Right lung (tissue), 5 donors: ENCODE data around the gene RAB3A. TPM values are rescaled to one million over a fixed set of nuclear protein-coding genes. Genes with fewer than 3 reads are reported as not detected.
A peak's percentile ranks its signal among the peaks of the same experiment; 100 is the strongest.
"Not testable (repeated sequence)": the region's sequence is repeated elsewhere in the genome, so short reads cannot be mapped to it uniquely, and the experiment has no call there.

Experiments
- DNase-seq, 2 donors: peaks; one replicate each; pipeline ENCODE4 v3.0.0-alpha.2; 2013
- polyA plus RNA-seq, 5 donors: library from polyadenylated mRNA; unstranded; fragments of 120-200 nt; gene quantifications; one replicate each; pipeline versions ENCODE4 v1.2.1 to v1.2.3, GENCODE V29; 2013; ENCODE audit warnings: inconsistent platforms in 1 of 5, low replicate concordance in 1 of 5; ENCODE audit not compliant: insufficient read length in 5 of 5, insufficient read depth in 1 of 5

Gene RAB3A
- polyA plus RNA-seq, 5 donors, result 3.0 to 6.2 (median 5.3) TPM

DNA sequence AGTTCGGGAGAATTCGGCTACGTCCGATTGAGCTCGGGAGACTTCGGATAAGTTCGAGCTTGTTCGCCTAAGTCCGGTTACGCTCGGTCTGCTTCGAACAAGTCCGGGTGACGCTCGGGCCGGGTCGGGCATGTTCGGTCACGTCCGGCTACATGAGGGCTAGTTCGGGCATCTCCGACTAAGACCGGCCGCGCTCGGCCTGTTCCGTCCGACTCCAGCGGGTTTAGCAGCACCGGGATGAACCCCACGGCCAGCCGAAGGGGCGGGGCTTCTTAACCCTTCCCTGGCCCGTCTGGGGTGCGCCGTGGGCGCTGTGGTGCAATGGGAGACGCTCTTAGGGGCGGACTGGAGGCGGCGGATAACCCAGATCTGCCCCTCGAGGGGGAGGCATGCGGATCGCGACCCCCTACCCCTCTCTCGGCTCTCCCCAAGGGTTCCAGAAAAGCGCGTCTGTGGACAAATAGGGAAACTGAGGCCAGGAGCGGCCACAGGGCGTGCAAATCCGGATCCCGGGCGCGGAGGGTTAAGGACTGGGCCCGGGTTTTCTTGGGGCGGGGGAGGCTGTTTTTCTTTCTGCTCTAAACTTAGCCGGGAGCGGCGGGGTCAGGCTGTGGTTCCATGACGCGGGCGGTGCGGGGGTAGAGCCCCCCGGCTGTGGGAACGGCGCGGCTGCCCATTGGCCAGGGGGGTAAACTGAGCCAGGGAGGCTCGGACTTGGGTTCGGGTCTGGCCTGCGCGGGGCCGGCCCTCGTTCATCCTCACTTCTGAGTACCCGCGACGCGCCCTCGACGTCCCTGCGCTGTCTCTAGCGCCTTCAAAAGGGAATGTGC is 20.9 kb upstream of the RAB3A start:
- peak; percentile 93 to 96 for DNase-seq

- peak in 1 of 2 donors; percentile 20 for DNase-seq
Observed at GRCh38 chr19:18223860-18224524, 20.1 kb upstream of the RAB3A start.

DNA sequence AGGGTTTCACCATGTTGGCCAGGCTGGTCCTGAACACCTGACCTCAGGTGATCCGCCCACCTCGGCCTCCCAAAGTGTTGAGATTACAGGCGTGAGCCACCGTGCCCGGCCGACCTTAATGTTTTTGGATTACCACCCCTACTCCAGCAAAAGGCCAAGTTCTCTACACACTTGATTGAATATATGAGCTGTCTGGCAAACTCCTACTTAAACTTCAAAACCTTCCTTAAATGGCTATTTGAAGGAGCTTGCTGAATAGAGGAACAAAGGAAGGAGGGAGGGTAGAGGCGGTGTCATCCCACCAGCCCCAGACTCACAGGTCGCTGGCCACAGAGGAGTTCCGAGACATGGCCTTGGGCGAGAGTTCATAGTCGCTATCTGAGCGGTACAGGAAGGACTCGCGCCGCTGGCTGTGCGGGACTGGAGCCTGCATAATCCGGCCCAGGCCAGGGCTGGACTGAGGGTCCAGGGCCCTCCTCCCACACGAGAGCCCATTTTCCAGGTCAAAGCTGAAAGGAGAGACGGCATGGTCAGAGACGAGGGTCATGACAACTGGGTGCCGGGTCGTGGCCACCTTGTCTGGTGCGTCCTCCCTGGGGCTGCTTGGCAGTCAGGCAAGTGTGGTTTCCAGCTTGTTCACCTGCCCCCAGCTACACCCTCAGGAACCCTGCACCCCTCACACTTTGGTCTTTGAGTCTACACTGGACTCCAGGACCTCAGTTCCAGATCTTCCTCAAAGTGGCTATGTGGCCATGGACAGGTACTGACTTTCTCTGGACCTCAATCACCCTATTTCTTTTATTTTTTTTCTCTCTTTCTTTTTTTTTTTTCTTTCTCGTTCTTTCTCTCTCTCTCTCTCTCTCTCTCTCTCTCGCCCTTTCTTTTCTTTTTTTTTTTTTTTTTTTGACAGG is 18.2 kb upstream of the RAB3A start:
- no peak for DNase-seq

DNA sequence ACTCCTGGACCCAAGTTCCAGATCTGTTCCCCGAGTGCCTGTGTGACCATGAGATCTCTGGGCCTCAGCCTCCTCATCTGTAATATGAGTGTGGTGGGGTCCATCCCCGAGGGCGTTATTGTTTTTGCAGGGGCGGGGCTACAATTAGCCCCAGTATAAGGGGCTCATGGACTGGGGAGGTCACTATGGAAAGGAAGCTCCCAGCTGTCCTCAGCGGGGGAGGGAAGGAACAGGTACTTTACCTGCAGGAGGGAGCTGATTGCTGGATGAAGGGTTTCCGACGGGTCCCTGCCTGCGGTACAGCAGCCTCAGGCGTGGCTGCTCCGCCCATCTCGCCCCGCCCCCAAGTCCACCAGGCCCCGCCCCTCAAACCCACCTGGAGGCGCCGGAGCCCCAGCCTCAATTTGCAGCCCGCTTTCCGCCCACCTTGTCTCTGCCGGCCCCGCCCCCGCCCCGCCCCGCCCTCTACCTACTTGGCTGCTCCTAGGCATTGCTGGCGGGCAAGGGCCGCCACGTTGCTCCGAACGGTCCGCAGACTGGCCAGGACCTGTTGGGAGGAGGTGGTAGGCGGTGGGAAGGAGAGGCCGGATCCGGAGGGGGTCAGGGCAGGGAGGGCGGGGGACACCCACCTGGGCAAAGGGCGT is 16.9 kb upstream of the RAB3A start:
- no peak for DNase-seq

GRCh38 chr19:18219911-18220631 is 16.2 kb upstream of the RAB3A start:
- no peak for DNase-seq

GRCh38 chr19:18218600-18218999 is 14.8 kb upstream of the RAB3A start:
- no peak for DNase-seq

- DNase-seq, result no peak
Observed at GRCh38 chr19:18218159-18218558, 14.3 kb upstream of the RAB3A start.

GRCh38 chr19:18216789-18217188 is 12.9 kb upstream of the RAB3A start:
- DNase-seq, result no peak

DNA sequence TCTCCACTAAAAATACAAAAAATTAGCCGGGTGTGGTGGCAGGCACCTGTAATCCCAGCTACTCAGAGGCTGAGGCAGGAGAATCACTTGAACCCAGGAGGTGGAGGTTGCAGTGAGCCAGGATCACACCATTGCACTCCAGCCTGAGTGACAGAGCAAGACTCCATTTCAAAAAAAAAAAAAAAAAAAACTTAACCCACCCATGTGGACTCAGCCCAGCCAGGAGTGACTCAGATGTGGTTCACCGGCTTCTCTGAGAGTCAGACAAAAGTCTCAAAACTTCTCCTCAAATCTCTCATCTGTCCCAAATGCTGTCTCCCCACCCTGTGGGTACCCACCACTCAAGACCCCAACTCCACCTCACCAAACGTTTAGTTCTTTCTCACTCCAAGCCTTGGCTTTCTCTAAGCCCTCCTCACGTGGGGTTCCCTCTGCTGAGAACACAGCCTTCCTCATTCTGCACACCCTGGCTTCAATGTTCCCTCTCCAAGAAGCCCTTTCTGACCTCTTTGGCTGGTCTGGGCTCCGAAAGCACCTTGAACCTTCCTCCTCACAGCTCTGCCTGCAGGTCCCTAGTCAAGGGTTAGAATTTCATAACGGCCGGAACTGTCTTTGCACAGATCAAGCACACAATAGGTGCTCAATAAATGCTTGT is 11.1 kb upstream of the RAB3A start:
- no peak for DNase-seq

GRCh38 chr19:18211683-18212082 is 7.8 kb upstream of the RAB3A start:
- DNase-seq, result no peak

DNA sequence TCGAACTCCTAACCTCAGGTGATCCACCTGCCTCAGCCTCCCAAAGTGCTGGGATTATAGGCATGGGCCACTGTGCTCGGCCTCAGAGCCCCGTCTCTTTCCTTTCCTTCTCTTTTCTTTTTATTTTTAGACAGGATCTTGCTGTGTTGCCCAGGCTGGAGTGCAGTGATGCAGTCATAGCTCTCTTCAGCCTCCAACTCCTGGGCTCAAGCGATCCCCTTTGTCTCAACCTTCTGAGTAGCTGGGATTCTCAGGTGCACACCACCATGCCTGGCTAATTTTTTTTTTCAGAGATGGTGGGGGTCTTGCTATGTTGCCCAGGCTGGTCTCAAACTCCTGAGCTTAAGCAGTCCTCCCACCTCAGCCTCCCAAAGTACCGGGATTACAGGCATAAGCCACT is 6.1 kb upstream of the RAB3A start:
- not testable (repeated sequence) for DNase-seq

- DNase-seq, result peak; percentile 81 to 87
Observed at GRCh38 chr19:18208098-18208951, 4.5 kb upstream of the RAB3A start.

- no peak for DNase-seq
Observed at GRCh38 chr19:18206018-18206417, 2.2 kb upstream of the RAB3A start.

DNA sequence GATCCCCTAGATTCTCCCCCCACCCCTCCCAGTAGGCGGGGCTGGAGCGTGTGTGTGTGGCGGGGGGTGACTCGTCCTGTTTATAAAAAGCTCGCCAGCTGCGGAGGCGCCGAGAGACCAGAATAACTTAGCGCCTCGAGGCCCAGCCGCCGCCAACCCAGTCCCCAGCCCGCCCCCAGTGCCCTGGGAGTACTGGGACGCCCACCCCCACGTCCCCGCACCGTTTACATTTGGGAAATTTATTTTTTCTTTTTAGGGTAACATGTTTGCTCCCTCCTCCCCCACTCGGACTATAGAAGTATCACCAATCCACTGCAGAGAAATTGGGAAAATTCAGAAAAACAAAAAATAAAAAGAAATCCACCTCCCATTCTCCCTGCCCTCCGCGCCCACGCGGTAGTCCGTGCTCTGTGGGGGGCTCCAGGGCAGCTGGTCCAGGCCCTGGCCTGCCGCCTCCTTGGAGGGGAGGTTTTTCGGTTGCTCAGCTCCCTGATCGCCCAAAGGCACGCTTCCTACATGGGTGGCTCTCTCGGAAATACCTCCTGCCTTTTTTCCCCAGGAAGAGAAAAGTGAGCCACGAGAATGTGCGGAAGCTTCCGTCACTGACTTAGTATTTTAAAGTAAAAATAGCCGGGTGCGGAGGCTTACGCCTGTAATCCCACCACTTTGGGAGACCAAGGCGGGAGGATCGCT is 1.5 kb upstream of the RAB3A start:
- peak; percentile 38 to 82 for DNase-seq

DNA sequence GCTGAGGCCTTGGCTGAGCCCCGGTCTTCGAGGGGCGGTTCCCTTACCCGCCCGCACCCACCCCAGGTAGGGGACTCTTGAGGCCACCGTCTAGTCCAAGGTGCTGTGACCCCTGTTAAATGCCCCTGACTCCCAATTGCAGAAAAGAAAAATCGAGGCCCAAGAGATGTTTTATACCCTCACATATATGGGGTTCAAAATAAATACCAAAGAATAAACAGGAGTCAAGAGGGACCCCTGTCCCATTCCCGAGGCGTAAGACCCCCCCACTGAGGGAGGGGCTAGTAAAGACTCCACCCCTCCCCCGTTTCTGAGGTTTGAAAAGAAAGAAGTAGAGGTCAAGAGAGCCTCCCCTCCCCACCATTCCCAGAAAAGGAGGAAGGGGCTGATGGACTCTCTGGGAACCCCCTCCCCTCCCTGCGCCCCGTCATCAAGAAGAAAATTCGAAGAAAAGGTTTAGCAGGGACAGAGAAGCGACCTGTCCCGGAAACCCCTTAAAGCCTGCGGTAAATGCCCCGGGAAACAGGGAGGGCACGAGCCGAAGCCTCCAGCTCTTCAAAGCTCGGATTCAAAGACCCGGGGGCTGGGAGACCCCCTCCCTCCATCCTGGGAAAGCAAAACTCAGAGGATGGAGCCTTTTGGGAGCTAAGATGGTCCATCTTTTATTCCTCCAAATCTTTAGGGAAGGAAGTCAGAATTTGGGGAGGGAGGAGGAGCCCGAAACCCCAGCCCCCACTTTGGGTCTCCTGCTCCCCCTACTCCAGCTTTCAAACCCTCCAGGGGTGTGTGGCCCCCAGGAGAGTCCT is 755 bp upstream of the RAB3A start:
- DNase-seq, result peak in 1 of 2 donors; percentile 81

DNA sequence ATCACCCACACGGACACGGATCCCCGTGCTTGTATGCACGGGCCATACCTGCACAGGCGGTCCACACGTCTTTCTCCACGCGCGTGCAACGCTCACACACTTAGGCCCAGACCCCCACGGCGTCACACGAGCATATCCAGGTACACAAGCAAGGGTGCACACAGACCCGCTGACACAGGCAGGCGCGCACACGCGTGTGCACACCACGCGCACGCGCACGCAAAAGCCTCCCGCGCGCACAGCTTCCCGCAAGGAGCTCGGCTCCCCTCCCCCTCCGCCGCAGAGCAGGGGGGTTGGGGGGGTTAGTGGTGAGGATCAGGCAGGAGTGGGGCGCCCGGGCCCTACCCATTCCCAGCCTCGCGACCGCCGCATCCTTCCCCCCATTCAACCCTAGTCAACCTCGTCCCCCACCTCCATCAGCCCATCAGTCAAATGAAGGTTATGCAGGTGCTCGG is 407 bp downstream of the RAB3A start:
- DNase-seq, result peak; percentile 15 to 18

DNA sequence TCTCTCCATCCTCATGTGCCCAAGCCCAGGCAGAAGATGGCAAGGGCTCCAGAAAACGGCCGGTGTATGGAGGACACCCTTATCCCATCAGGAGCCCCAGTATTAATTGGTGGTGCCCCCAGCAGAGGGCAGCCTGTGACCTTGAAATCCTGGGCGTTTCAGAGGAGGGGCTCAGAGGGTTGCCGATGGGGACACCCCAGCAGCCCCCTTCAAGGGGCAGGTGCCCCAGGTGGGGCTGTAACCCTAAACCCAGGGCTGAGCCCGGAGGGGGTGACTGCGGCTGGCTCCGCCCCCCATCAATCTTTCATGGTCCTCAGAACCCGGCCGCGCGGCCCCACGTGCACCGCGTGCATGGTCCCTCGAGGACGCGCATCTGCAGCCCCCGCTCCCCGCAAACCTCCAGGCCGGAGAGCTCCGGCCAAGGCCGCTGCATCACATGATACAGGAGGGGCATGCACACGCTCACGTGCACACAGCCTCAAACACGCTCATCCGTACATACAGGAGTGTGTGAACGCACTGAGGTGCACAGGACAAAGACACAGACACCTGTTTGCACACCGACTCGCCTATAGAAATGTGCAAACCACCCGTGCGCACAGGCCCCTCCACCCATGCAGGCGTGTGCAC is 949 bp downstream of the RAB3A start:
- DNase-seq, result peak in 1 of 2 donors; percentile 23
